WI38 (cell line): Measurements from ENCODE around the gene CCDC27.
"Not testable (repeated sequence)": the region's sequence is repeated elsewhere in the genome, so short reads cannot be mapped to it uniquely, and the experiment has no call there.

Experiments
- H3K4me3 ChIP-seq: 2 replicates; pipeline ENCODE4 v1.5.1; 2011; ENCODE audit warnings: low read depth, mild to moderate bottlenecking, control low read depth, low read length
- TF ChIP-seq, protein P1 (sequence below): IDR thresholded peaks from 2 replicates; pipeline ENCODE4 v1.5.1; 2012; ENCODE audit warnings: low read depth, mild to moderate bottlenecking, control low read depth, low read length

The CCDC27 gene

DNA sequence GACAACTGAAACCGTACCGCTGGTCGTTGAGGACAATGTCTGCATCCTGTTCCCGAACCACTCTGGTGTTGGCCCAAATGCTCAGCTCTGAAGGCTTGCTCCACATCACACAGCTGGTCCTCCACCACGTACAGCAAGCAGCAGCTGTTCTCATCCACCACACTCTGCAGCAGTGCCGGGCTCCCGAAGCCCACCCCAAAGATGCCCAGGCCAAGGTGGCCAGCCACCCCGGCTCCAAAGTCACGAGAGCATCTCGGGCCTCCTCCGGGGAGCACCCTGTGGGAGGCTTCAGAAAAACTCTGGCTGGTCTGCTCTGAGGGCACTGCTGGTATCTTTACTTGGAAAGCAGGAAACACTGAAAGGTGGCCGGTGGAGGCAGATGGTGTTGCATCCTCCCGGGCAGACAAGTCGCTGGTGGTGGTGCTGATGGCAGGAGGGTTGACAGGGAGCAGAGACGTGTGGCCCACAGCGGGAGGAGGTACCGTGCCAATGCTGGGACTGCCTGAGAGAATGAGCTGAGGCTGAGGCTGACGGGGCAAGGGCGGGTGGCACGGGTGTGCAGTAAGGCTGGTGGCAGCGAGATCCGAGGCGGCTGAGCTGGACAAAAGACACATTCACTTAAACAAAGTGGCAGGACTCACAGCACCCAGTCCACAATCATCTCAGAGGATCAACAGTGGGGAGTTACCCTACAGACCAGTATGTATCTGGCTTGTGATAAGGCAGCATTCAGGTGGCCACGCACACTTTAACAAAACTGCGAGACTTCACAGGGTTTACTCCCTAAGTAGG, 6.5 kb upstream of the CCDC27 start:
- H3K4me3 ChIP-seq = no peak overlapping the region
- TF ChIP-seq, protein P1, sequence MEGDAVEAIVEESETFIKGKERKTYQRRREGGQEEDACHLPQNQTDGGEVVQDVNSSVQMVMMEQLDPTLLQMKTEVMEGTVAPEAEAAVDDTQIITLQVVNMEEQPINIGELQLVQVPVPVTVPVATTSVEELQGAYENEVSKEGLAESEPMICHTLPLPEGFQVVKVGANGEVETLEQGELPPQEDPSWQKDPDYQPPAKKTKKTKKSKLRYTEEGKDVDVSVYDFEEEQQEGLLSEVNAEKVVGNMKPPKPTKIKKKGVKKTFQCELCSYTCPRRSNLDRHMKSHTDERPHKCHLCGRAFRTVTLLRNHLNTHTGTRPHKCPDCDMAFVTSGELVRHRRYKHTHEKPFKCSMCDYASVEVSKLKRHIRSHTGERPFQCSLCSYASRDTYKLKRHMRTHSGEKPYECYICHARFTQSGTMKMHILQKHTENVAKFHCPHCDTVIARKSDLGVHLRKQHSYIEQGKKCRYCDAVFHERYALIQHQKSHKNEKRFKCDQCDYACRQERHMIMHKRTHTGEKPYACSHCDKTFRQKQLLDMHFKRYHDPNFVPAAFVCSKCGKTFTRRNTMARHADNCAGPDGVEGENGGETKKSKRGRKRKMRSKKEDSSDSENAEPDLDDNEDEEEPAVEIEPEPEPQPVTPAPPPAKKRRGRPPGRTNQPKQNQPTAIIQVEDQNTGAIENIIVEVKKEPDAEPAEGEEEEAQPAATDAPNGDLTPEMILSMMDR = no peak

DNA sequence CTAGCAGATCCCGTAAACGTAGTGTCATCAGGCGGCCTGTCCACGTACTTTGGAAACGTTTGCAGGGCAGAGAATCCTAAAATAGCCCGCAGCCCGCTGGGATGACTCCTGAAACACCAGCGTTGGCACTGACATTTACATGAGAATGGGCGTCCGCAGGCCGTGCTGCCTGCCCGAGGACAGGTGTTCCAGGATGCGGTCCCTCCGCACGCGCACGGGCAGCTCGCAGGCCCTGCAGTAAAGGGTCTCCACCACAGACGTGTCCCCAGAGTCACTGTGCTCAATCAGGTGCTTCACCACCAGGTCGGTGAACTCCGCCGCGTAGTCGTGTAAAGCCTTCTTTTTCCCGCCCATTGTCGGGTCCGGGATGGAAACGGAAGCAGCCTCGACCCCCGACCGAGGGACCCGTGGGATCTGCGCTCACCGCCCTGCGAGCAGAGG, 5.8 kb upstream of the CCDC27 start:
- TF ChIP-seq, protein P1 = no peak
- H3K4me3 ChIP-seq = peak overlapping the region; percentile 64

DNA sequence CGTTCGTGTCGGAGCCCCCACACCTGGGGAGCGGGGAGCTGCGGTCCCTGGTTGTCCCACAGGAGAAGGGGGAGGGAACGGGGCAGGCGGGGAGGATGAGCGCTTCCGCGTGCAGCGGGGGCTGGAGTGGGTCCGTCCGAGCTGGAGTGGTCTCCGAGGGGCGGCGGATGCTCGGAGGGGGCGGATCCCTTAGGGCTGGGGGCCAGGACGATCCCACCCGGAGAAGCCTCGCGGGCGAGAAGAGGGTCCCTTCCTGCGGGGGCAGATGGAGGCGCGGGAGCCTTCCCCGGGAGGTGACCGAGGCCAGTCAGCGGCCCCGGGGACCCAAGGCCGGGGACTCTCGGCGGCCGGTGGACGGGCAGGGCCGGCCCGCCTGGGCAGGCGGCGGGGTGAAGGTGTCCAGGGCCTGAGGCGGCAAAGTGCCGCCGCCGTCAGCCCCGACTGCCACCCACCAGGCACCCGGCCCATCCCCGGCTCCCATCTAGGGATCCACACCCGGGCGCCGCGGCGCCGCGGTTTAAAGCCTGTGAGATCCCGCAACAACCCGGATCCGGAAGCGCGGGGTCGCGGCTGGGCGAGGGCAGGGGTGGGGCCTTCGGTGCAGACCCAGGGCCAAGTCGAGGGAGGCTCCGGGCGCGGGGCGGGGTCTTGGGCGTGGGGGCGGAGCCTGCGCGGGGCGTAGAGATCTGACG, 5.3 kb upstream of the CCDC27 start:
- H3K4me3 ChIP-seq = peak overlapping the region; percentile 64
- TF ChIP-seq, protein P1 = no peak

DNA sequence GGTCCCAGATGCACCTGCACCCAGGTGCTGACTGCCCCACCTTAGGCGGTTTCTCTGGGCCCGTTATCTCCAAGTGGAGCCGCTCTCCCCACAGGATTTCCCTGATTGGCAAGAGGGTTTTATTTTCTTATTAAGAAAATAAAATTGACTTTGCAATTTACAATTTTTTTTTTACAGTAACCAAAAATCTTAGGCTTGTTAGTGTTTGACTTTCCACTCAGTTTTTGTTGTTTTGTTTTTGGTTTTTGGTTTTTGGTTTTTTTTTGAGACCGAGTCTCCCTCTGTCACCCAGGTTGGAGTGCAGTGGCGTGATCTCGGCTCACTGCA, 4.8 kb upstream of the CCDC27 start:
- TF ChIP-seq, protein P1 = no peak
- H3K4me3 ChIP-seq = peak overlapping the region; percentile 64

DNA sequence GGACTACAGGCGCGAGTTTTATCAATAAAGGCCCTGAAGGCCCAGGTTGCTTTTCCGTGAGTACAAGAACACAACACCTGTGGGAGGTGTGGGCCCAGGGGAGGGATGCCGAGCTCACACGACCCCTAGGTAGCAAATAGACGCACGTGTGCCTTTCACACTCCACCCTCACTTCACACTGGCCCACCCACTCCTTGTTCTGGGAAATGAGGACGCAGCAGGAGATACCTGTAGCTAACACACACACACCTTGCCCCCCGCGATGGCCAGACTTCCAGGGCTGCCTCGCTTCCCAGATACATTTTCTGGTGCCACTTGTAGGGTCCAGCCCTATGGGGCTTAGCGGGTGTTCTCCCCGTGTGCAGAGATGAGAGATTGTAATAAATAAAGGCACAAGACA, 4.3 kb upstream of the CCDC27 start:
- peak overlapping the region; percentile 64; the same call in 1 of the 2 replicates for H3K4me3 ChIP-seq
- TF ChIP-seq, protein P1 = no peak

DNA sequence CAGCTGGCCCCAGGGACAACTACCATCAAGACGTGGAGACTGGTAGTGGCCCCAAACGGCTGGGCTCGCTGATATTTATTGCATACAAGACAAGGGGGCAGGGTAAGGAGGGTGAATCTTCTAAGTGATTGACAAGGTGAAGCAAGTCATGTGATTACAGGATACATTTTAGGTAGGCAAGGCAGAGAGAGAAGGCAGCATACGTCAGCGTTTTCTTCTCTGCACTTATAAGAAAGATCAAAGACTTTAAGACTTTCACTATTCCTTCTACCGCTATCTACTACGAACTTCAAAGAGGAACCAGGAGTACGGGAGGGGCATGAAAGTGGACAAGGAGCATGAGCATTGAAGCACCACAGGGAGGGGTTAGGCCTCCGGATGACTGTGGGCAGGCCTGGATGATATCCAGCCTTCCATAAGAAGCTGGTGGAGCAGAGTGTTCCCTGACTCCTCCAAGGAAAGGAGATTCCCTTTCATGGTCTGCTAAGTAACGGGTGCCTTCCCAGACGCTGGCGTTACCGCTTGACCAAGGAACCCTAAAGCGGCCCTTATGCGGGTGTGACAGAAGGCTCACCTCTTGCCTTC, 3.8 kb upstream of the CCDC27 start:
- not testable (repeated sequence) for H3K4me3 ChIP-seq

DNA sequence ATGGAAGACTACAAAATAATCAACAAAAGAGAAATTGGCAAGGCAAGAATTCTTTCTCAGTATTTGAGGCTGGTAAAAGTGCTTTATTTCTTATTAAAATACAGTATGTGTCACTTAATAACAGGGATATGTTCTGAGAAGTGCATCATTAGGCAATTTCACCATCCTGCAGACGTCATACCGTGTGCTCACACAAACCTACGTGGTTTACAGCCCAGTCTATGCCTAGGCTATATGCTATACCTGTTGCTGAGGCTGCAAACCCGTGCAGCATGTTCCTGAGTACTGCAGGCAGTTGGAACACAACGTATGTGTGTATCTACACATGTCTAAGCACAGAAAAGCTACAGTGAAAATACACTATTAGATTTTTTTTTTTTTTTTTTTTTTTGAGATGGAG, 2.7 kb upstream of the CCDC27 start:
- no peak overlapping the region for H3K4me3 ChIP-seq
- TF ChIP-seq, protein P1 = no peak
